HG02943 (cell line): ENCODE results near the gene KIF26B.

Source experiments
- ATAC-seq: cut with Tn5 transposase; IDR thresholded peaks from one replicate; pipeline ENCODE4 v1.9.1; 2021; ENCODE audit warnings: mild to moderate bottlenecking, low read depth, moderate library complexity; ENCODE audit not compliant: unreplicated experiment

The KIF26B gene

DNA sequence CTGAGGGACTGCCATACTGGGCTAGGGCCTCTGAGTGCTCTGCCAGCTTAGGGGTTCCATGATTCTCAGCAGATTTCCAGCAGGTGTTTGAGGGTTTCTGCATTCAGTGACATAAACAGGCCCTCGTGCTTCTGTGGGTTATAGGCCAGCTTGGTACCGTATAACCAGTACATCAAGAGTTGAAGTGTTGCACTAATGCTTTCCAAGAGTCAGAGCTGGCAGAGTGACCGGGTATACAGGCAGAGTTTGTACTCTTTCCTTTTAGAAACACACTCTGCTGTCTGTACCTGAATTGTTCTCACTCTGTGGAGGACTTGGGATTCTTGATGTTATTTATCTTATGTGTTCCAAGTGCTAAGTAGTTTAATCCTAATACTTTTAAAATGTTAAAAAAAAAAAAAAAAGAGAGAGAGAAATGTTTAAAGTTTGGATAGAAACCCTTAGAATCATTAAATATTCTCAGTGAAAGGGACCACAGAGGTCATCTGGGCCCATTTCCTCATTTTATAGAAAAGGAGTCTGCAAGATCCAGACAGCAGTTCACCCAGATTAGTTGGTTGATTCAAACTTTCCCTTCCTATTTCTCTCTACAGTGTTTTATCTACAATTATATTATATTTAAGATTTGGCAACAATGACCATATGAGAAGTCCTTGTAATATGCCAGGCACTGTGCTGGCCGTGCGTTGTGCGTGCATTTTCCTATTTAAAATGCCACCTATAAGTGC, 325.8 kb downstream of the KIF26B start:
- no peak for ATAC-seq

DNA sequence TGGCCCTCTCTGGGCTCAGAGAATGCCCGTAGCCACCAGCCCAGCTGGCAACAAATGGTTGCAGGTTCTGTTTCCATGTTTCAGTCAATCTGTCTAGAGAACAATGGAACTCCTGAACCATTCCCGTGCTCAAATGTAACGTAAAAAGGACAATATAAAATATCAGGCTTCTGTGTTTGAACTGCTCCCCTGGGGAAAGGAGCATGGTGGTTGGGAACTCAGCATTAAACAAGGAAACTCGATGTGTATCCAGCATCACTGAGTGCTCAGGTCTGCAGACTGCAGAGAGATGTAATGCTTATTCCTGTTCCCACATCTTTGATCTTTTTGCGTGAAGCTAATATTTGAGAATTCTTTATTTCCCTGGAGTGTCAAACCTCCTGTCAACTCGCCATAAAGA, 326.5 kb downstream of the KIF26B start:
- no peak for ATAC-seq

DNA sequence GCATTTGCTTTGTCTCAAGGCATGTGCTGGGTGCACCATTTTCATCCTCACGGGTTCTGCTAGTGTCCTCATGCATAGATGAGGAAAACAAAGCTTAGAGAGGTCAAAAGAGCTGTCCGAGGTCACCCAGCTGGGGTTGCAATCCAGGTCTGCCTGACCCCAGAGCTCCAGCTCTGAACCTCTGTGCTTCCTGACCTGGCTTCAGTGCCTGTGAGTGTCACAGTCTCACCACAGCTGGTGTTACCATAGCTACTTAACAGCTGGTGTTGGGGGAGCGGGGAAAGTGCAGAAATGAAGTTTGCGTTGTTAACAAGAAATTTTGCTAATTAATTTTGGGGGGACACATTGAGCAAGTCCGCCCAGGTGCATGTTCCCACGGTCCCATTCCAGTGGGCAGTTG, 328.5 kb downstream of the KIF26B start:
- ATAC-seq = no peak

GRCh38 chr1:245484176-245484575, 329.4 kb downstream of the KIF26B start:
- no peak for ATAC-seq

DNA sequence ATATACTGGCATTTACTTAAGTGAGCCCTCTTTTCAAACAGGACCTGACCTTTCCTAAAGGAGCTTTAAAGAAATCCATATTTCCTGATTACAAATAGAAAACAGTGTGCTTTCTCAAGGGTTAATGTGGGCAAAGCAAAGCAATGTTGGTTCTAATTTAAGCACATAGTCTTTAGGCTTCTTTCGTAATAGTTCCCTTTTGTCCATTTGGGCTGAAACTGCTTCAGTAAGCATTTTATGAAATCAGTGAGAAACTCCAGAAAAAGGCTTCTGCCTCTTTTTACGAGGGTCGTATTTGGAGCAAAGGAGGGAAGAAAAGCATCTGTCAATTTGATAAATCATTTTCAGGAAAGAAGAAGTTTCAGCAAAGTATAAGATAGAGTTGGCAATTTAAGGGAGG, 331.2 kb downstream of the KIF26B start:
- no peak for ATAC-seq

DNA sequence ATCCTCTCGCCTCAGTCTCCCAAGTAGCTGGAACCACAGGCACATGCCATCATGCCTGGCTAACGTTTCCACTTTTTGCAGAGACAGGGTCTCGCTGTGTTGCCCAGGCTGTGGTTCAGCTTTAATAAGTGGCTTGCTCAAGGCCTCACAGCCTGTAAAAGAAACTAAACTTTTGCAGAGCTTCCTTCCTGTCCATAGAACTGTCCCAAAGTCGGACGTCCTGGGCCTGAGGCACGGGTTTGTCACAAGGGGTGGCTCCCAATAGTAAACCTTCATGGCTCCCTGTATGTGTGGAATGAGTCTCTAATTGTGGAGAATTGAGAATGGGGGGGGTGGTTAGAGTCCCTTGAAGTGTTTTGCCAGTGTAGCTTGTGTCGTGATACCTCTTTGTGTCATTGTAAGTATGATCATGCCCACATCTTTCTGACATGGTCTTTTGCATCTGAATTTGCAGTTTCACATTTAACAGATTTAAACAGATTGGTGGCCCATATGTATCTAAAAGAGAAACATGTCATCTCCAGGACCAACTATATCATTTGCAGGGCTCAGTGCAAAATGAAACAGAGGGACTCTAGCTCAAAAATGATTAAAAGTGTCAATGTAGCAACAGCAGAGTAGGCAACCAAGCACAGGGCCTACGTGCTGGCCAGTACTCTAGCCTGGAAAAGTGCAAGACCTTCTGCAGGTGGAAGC, 332.1 kb downstream of the KIF26B start:
- ATAC-seq = no peak

DNA sequence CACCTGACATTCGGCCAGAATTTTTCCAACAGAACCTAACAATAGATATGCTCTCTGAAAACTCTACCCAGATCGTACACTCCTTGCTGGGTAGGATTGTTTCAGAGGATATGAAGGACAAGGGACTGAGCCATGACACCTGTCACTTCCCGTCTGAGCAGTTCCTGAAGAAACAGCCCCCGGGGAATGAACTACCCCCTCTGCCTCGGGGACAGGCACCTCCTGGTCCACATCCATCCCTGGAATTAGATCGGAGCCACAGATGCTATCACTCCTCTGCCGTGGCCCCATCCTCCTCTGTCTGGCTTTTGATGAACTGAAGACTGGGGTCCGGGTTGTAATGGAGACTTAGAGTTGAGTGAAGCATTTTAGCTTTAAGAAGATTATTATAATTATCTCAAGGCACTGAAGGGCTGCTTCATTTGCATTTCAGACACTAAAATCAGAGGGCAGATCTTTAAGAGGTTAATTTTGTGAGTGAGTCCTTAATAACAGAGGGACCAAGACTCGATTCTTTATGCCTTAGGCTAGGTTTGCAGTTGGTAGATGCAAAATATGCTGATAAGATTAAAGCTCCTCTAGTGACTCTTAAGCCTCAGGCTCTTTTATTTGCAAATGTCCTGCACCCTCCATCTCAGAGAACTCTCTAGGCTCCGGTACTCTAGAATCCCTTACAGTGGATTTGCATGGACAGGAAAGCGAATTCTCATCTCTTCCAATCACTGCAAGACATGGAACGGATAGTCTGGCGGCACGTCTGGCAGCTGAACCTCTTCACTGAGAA, 333.8 kb downstream of the KIF26B start:
- ATAC-seq = no peak

- no peak for ATAC-seq
Observed at GRCh38 chr1:245489838-245490237, 335.1 kb downstream of the KIF26B start.

- ATAC-seq = no peak
Observed at GRCh38 chr1:245493029-245493428, 338.2 kb downstream of the KIF26B start.

GRCh38 chr1:245495681-245496080, 340.9 kb downstream of the KIF26B start:
- ATAC-seq = no peak

DNA sequence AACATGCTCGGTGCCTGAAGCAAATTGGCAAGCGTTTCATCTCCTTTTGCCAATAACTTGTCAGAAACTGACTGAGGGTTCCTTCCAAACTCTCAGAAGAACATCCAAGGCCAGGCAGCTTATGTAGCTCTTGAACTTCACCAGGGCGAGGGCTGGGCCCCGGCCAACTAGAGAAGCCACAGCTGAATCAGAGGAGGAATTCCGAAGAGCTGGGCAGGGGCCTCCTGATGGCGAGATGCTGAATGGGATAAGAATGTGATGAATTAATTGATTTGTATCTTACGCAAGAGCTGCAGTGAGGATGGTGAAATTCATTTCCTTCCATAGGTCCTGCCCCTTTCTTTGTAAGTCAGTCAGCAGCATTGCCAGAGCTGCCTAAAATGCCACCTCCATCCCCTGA, 345.8 kb downstream of the KIF26B start:
- no peak for ATAC-seq

DNA sequence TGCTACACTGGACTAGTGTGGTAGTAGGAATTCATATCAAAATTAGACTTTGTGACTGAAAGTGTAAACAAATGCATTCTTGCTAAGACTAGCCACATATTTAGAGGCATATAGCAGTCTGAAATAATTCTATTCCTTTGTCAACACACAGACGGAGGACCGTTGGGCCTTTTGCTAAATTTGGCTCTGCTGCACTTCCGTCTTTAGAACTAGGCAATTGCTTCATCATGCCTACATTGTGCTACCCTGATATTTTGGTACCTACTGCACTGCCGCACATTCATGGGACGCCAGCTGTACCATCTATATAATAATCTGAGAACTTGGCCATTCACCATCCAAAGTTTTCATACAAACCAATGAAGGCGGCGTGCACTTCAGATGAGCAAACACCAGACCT, 346.8 kb downstream of the KIF26B start:
- no peak for ATAC-seq

DNA sequence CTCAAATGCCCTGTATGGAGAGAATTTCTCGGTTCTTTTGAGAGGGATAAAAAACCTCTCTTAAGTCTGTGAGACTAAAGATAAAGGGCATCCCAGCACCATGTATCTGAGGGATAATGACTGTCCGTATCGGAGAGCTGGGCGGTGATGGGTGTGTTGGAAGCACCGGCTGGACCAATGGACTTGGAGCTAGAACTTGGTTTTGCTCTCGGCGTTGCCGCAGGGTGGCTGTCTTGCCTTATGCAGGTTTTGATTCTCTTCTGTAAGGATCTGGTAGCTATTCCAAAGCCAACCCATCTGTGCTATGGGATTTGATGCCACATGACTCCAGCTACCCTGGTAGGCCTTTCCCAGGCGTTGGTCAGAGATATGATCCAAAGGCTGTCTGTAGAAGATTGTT, 348.8 kb downstream of the KIF26B start:
- ATAC-seq = no peak

GRCh38 chr1:245510144-245510543, 355.4 kb downstream of the KIF26B start:
- no peak for ATAC-seq

- no peak for ATAC-seq
Observed at GRCh38 chr1:245512181-245512888, 357.6 kb downstream of the KIF26B start.

DNA sequence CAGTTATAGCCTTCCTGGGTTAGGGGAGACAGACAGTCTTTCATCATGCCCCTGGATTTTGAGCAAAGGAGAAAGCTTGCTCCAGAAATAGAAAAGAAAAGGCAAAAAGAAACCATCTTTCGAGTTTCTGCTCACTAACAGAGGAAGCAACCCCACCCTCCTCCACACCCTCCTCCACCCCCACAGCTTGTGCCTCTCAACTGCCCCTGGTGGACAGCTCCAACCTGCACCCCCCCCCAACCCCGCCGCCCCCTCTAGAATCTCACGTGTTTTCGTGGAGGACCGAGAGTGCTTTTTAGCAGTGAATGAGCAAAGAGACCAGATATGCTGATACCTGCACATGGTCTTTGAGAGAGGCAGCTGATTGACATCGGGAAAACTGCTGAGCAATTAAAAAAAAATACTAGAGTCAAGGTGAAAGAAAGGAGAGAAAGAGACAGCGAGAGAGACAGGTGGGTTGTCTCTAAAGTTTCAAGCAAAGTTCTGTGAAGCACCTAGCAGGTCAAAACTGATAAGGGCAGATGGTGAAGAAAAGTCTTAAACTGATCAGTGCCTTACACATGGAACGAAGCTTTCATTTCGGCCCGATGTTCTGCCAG, 358.3 kb downstream of the KIF26B start:
- no peak for ATAC-seq

- no peak for ATAC-seq
Observed at GRCh38 chr1:245516284-245516759, 361.5 kb downstream of the KIF26B start.

DNA sequence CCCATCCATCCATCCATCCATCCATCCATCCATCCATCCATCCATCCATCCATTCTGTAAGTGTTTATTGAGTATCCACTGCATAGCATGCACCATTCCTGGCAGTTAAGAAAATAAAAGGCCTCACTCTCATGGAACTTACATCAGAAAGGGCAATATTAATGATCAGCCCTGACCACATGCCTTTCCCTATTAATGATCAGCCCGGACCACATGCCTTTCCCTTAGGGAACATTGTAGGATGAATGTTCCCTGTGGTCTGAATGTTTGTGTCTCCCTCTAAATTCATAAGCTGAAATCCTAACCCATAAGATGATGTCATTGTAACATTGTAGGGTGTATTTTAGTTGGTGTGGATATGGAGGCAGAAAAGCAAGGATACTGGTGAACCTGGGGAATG, 365.8 kb downstream of the KIF26B start:
- no peak for ATAC-seq

DNA sequence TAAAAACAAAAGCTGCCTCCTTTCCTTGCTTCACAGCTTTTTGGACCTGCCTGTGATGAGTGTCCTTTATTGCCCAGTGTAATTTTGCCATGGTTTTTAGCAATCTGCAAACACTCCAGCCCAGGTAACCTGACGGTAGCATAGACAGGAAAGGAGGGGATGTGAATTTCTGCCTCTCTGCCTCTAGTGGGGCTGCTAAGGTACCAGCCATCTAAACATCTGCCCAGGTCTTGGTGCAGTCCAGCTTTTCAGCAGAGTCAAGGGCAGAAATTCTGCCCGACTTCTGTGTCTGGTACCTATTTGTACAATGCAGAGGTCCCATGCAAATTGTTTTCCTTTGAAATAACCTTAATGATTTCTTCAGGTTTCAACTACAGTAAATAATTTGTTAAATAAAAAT, 371.4 kb downstream of the KIF26B start:
- no peak for ATAC-seq

DNA sequence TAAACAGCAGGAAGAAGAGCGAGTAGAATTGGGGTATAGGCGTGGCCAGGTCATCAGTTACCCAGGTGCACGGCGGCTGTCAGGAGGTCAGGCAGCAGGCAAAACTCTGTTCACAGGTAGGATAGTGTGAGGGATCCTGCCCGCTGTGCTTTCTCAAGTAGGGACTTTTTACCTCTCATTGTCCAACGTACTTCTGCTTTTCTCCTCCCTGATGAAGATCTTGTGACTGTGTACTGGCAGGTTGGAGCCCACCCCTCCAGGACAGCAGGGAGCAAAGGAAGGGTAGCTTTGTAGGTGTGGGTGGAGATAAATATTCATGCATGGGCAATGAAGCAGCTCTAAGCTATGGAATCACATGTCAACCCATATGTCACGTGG, 373.5 kb downstream of the KIF26B start:
- no peak for ATAC-seq
